WTC11 (cell line): ENCODE measurements around the gene ABLIM2. TPM values are rescaled to one million over a fixed set of nuclear protein-coding genes. Genes with fewer than 3 reads are reported as not detected.
"Not testable (repeated sequence)": the region's sequence is repeated elsewhere in the genome, so short reads cannot be mapped to it uniquely, and the experiment has no call there.

Source experiments
- ATAC-seq: fragments of 200-7000 bp; cut with Tn5 transposase; 2 replicates; pipeline ENCODE4 v1.10.0; 2021; ENCODE audit warnings: mild to moderate bottlenecking, moderate library complexity
- CTCF ChIA-PET: fragments of 300-600 bp; sonication (Branson Sonifier 250); formaldehyde crosslinking; loops from one replicate; lab custom pipeline; 2021; ENCODE audit warnings: antibody characterized with exemption; lab: Charles Lee
- POLR2A ChIA-PET: fragments of 350-600 bp; sonication (Branson Sonifier 250); formaldehyde crosslinking; loops from one replicate; lab custom pipeline; 2021; ENCODE audit warnings: antibody characterized with exemption; lab: Charles Lee
- DNase-seq: peaks from one replicate; pipeline ENCODE4 v3.0.0; 2021; ENCODE audit warnings: low spot score
- H3K27ac Mint-ChIP-seq: 2 replicates; pipeline ENCODE4 v1.8.0; 2021; ENCODE audit warnings: mixed read lengths
- H3K27me3 Mint-ChIP-seq: 2 replicates; pipeline ENCODE4 v1.8.0; 2021; ENCODE audit warnings: low read depth, mild to moderate bottlenecking, moderate library complexity, mixed read lengths
- H3K36me3 Mint-ChIP-seq: 2 replicates; pipeline ENCODE4 v1.8.0; 2021; ENCODE audit warnings: mixed read lengths
- H3K4me1 Mint-ChIP-seq: 2 replicates; pipeline ENCODE4 v1.8.0; 2022; ENCODE audit warnings: mixed read lengths
- H3K4me3 Mint-ChIP-seq: 2 replicates; pipeline ENCODE4 v1.8.0; 2021; ENCODE audit warnings: mild to moderate bottlenecking, moderate library complexity, mixed read lengths
- H3K9me3 Mint-ChIP-seq: 2 replicates; pipeline ENCODE4 v1.8.0; 2021; ENCODE audit warnings: mixed read lengths
- CBFB ChIP-seq: sonication (generic); formaldehyde crosslinking; IDR thresholded peaks from 2 replicates; pipeline ENCODE4 v1.8.1; 2022; ENCODE audit warnings: mild to moderate bottlenecking, low read depth, missing genetic modification reagents
- CDX4 ChIP-seq: fragments of 250-450 bp; sonication (Bioruptor Pico); IDR thresholded peaks from 2 replicates; pipeline ENCODE4 v1.9.0; 2021; ENCODE audit warnings: moderate library complexity, mild to moderate bottlenecking, inconsistent platforms, borderline replicate concordance
- ESRRA ChIP-seq: sonication (generic); formaldehyde crosslinking; IDR thresholded peaks from 2 replicates; pipeline ENCODE4 v1.8.1; 2022; ENCODE audit warnings: mild to moderate bottlenecking, missing genetic modification reagents, borderline replicate concordance
- JAZF1 ChIP-seq: fragments of 250-450 bp; sonication (Bioruptor Pico); IDR thresholded peaks from 2 replicates; pipeline ENCODE4 v1.9.0; 2021; ENCODE audit warnings: moderate library complexity, mild to moderate bottlenecking, inconsistent platforms
- MXD4 ChIP-seq: fragments of 250-450 bp; sonication (Bioruptor Pico); IDR thresholded peaks from 2 replicates; pipeline ENCODE4 v1.8.0; 2021; ENCODE audit warnings: mild to moderate bottlenecking, moderate library complexity, borderline replicate concordance
- NFATC4 ChIP-seq: fragments of 250-450 bp; sonication (Bioruptor Pico); IDR thresholded peaks from 2 replicates; pipeline ENCODE4 v1.9.0; 2021; ENCODE audit warnings: mild to moderate bottlenecking
- NR1H2 ChIP-seq: sonication (generic); formaldehyde crosslinking; IDR thresholded peaks from 2 replicates; pipeline ENCODE4 v1.9.0; 2021; ENCODE audit warnings: mild to moderate bottlenecking, moderate library complexity, missing genetic modification reagents
- RELA ChIP-seq: sonication (generic); formaldehyde crosslinking; IDR thresholded peaks from 2 replicates; pipeline ENCODE4 v1.8.1; 2022; ENCODE audit warnings: missing genetic modification reagents, mild to moderate bottlenecking, borderline replicate concordance
- SOX15 ChIP-seq: fragments of 250-450 bp; sonication (Bioruptor Pico); IDR thresholded peaks from 2 replicates; pipeline ENCODE4 v1.9.0; 2021; ENCODE audit warnings: mild to moderate bottlenecking
- SP1 ChIP-seq: sonication (generic); formaldehyde crosslinking; conservative IDR thresholded peaks from 2 replicates; pipeline ENCODE4 v1.8.1; 2022; ENCODE audit warnings: missing genetic modification reagents
- TCF7 ChIP-seq: sonication (generic); formaldehyde crosslinking; IDR thresholded peaks from 2 replicates; pipeline ENCODE4 v1.8.0; 2022; ENCODE audit warnings: mild to moderate bottlenecking, low read depth, missing genetic modification reagents, moderate library complexity
- TEAD1 ChIP-seq: sonication (generic); formaldehyde crosslinking; IDR thresholded peaks from 2 replicates; pipeline ENCODE4 v1.8.0; 2022; ENCODE audit warnings: mild to moderate bottlenecking, missing genetic modification reagents
- TP53 ChIP-seq: sonication (generic); formaldehyde crosslinking; IDR thresholded peaks from 2 replicates; pipeline ENCODE4 v1.8.1; 2023; ENCODE audit warnings: mild to moderate bottlenecking, missing genetic modification reagents
- ZNF232 ChIP-seq: sonication (generic); formaldehyde crosslinking; IDR thresholded peaks from 2 replicates; pipeline ENCODE4 v1.8.0; 2022; ENCODE audit warnings: mild to moderate bottlenecking, missing genetic modification reagents
- ZNF416 ChIP-seq: fragments of 250-450 bp; sonication (Bioruptor Pico); IDR thresholded peaks from 2 replicates; pipeline ENCODE4 v1.9.0; 2021; ENCODE audit warnings: mild to moderate bottlenecking, inconsistent platforms
- ZNF512 ChIP-seq: sonication (generic); formaldehyde crosslinking; IDR thresholded peaks from 2 replicates; pipeline ENCODE4 v1.8.1; 2022; ENCODE audit warnings: missing genetic modification reagents, borderline replicate concordance
- ZNF671 ChIP-seq: fragments of 250-450 bp; sonication (Bioruptor Pico); IDR thresholded peaks from 2 replicates; pipeline ENCODE4 v1.8.0; 2021; ENCODE audit warnings: mild to moderate bottlenecking
- total RNA-seq: library from RNA; stranded (reverse); gene quantifications from 3 replicates; pipeline ENCODE4 v1.2.3, GENCODE V29; 2021
- TF ChIP-seq, protein P1 (sequence below): sonication (generic); formaldehyde crosslinking; IDR thresholded peaks from 2 replicates; pipeline ENCODE4 v1.8.1; 2022; ENCODE audit warnings: low read depth, mild to moderate bottlenecking, moderate library complexity, missing genetic modification reagents, borderline replicate concordance
- TF ChIP-seq, protein P2 (sequence below): fragments of 250-450 bp; sonication (Bioruptor Pico); IDR thresholded peaks from 2 replicates; pipeline ENCODE4 v1.9.0; 2021; ENCODE audit warnings: mild to moderate bottlenecking
- TF ChIP-seq, protein P3 (sequence below): sonication (generic); formaldehyde crosslinking; IDR thresholded peaks from 2 replicates; pipeline ENCODE4 v1.8.0; 2022; ENCODE audit warnings: mild to moderate bottlenecking, missing genetic modification reagents
- TF ChIP-seq, protein P4 (sequence below): sonication (generic); formaldehyde crosslinking; IDR thresholded peaks from 2 replicates; pipeline ENCODE4 v1.8.1; 2023; ENCODE audit warnings: mild to moderate bottlenecking, missing genetic modification reagents, moderate library complexity

The ABLIM2 gene
- total RNA-seq, 1 experiment from 2014 or later, result 2.6 TPM

DNA sequence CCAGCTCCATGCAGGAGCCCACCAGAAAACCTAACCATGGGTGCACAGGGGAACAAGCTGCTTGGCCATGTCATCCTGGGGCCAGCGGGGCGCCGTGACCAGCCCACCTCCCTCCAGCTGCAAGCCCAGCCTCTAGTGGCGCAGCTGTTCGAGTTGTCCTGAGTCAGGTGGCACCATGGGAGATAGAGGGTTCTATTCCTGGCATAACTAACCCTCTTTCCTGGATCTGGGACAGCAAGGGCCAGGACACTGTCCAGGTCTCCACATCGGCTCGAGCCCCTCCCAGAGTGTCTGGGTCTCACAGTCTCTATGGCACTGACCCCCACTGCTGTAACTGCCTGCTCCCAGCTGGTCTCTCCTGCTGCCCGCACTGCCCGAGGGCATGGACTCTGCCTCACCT is 16.7 kb downstream of the ABLIM2 start:
- peaks cover 6% of the 10 kb centered on the region for H3K27me3 Mint-ChIP-seq
- H3K9me3 Mint-ChIP-seq, result peaks cover 9% of the 10 kb centered on the region
- POLR2A ChIA-PET, result no interaction called here
- DNase-seq, result no peak
- CTCF ChIA-PET, result no interaction called here
- no peak overlapping the region for H3K27ac Mint-ChIP-seq
- ATAC-seq, result no peak
- peaks cover 3% of the 10 kb centered on the region; the same call in 1 of the 2 replicates for H3K36me3 Mint-ChIP-seq
- peaks cover 6% of the 10 kb centered on the region for H3K4me1 Mint-ChIP-seq
- H3K4me3 Mint-ChIP-seq, result no peak overlapping the region
- no peak for TF ChIP-seq NFATC4 (CRISPR knock-in tag)
- no peak for TF ChIP-seq ZNF671 (CRISPR knock-in tag)
- no peak for TF ChIP-seq ZNF512 (CRISPR knock-in tag)
- TF ChIP-seq, protein P1, sequence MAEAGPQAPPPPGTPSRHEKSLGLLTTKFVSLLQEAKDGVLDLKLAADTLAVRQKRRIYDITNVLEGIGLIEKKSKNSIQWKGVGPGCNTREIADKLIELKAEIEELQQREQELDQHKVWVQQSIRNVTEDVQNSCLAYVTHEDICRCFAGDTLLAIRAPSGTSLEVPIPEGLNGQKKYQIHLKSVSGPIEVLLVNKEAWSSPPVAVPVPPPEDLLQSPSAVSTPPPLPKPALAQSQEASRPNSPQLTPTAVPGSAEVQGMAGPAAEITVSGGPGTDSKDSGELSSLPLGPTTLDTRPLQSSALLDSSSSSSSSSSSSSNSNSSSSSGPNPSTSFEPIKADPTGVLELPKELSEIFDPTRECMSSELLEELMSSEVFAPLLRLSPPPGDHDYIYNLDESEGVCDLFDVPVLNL, result no peak
- no peak for TF ChIP-seq TP53 (CRISPR knock-in tag)
- no peak for TF ChIP-seq RELA (CRISPR knock-in tag)
- TF ChIP-seq MXD4 (CRISPR knock-in tag), result no peak
- no peak for TF ChIP-seq SOX15 (CRISPR knock-in tag)
- TF ChIP-seq CBFB, result no peak
- no peak for TF ChIP-seq TCF7 (CRISPR knock-in tag)
- TF ChIP-seq NR1H2 (CRISPR knock-in tag), result no peak
- TF ChIP-seq SP1 (CRISPR knock-in tag), result no peak
- no peak for TF ChIP-seq CDX4 (CRISPR knock-in tag)
- TF ChIP-seq, protein P2, sequence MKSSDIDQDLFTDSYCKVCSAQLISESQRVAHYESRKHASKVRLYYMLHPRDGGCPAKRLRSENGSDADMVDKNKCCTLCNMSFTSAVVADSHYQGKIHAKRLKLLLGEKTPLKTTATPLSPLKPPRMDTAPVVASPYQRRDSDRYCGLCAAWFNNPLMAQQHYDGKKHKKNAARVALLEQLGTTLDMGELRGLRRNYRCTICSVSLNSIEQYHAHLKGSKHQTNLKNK (CRISPR knock-in tag), result no peak
- no peak for TF ChIP-seq JAZF1
- TF ChIP-seq, protein P3, sequence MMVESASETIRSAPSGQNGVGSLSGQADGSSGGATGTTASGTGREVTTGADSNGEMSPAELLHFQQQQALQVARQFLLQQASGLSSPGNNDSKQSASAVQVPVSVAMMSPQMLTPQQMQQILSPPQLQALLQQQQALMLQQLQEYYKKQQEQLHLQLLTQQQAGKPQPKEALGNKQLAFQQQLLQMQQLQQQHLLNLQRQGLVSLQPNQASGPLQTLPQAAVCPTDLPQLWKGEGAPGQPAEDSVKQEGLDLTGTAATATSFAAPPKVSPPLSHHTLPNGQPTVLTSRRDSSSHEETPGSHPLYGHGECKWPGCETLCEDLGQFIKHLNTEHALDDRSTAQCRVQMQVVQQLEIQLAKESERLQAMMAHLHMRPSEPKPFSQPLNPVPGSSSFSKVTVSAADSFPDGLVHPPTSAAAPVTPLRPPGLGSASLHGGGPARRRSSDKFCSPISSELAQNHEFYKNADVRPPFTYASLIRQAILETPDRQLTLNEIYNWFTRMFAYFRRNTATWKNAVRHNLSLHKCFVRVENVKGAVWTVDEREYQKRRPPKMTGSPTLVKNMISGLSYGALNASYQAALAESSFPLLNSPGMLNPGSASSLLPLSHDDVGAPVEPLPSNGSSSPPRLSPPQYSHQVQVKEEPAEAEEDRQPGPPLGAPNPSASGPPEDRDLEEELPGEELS (CRISPR knock-in tag), result no peak
- TF ChIP-seq ZNF232 (CRISPR knock-in tag), result no peak
- TF ChIP-seq TEAD1 (CRISPR knock-in tag), result no peak
- TF ChIP-seq ESRRA (CRISPR knock-in tag), result no peak

DNA sequence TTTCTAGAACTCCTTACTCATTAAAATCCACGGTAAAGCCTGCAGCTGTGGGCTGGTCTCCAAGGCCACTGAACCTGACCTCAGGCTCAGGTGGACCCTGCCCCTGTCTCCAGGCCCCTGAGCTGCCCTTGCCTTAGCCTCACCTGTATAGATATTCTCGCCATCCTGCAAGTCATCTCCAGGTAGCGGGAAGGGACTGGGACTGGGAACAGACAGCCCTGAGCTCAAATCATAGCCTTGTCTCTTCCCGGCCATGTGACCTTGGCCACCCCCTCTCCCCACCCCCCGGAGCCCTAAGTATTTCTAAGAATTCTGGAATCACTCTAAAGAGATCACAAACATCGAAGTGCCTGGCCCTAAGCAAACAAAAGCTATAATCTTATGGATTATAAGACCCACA is 17.7 kb downstream of the ABLIM2 start:
- Mint-ChIP-seq H3K4me1 (peaks cover 5% of the 10 kb centered on the region), H3K9me3 (peaks cover 9% of the 10 kb centered on the region), H3K36me3 (peaks cover 3% of the 10 kb centered on the region; the same call in 1 of the 2 replicates), H3K27me3 (peaks cover 6% of the 10 kb centered on the region), H3K4me3 (no peak overlapping the region), H3K27ac (no peak overlapping the region)
- DNase-seq, result no peak
- ChIA-PET CTCF (interaction anchor here (0.7 to 1.0 kb wide), 2 partner anchors 30 to 36 kb away, joined by 3 to 4 read pairs; no protein-coding TSS in a partner anchor), POLR2A (interaction anchor here (0.5 kb wide), 1 partner anchor 249 kb away, joined by 9 read pairs; no protein-coding TSS in a partner anchor)
- no peak for TF ChIP-seq ZNF416 (CRISPR knock-in tag)
- TF ChIP-seq, protein P4, sequence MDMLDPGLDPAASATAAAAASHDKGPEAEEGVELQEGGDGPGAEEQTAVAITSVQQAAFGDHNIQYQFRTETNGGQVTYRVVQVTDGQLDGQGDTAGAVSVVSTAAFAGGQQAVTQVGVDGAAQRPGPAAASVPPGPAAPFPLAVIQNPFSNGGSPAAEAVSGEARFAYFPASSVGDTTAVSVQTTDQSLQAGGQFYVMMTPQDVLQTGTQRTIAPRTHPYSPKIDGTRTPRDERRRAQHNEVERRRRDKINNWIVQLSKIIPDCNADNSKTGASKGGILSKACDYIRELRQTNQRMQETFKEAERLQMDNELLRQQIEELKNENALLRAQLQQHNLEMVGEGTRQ (CRISPR knock-in tag), result peak; percentile 50
- TF ChIP-seq, protein P2 (CRISPR knock-in tag), result no peak
- no peak for ATAC-seq

GRCh38 chr4:8139726-8140125 is 18.9 kb downstream of the ABLIM2 start:
- H3K36me3 Mint-ChIP-seq, POLR2A ChIA-PET, DNase-seq, H3K27ac Mint-ChIP-seq, H3K4me3 Mint-ChIP-seq, H3K4me1 Mint-ChIP-seq, CTCF ChIA-PET, H3K9me3 Mint-ChIP-seq, ATAC-seq, H3K27me3 Mint-ChIP-seq: not testable (repeated sequence)
